ENCODE results near the gene PHF12.

PHF12 gene

GRCh38 chr17:28857905-28858800 is 93.2 kb downstream of the PHF12 start:
- ChIA-PET CTCF (interaction anchor here (0.8 to 2.7 kb wide), 6 partner anchors 10 to 131 kb away, joined by 3 to 11 read pairs (median 4); no protein-coding TSS in a partner anchor), POLR2A (interaction anchor here (0.5 to 1.4 kb wide), 2 partner anchors 13 to 131 kb away, joined by 3 read pairs; no protein-coding TSS in a partner anchor)
- TF ChIP-seq CTCF (IDR thresholded peaks at IDR 0.05; ENCODE audit: control extremely low read depth, extremely low read depth, low read depth, missing control alignments), result no peak
- no peak for DNase-seq (ENCODE audit: extremely low spot score)

GRCh38 chr17:28856028-28856574 is 95.2 kb downstream of the PHF12 start:
- CTCF ChIA-PET, result interaction anchor here (0.9 to 2.3 kb wide), 7 partner anchors 11 to 129 kb away, joined by 3 to 8 read pairs (median 3); partner anchors contain the start of genes FAM222B and TLCD1
- no peak for DNase-seq (ENCODE audit: extremely low spot score)
- POLR2A ChIA-PET, result no interaction called here
- no peak for TF ChIP-seq CTCF (IDR thresholded peaks at IDR 0.05; ENCODE audit: control extremely low read depth, extremely low read depth, low read depth, missing control alignments)

GRCh38 chr17:28855336-28855679 is 96.0 kb downstream of the PHF12 start:
- TF ChIP-seq CTCF (IDR thresholded peaks at IDR 0.05; ENCODE audit: control extremely low read depth, extremely low read depth, low read depth, missing control alignments), result no peak
- ChIA-PET POLR2A (no interaction called here), CTCF (interaction anchor here (0.9 to 2.3 kb wide), 6 partner anchors 16 to 128 kb away, joined by 3 to 8 read pairs (median 4); partner anchors contain the start of gene TLCD1)
- DNase-seq (ENCODE audit: extremely low spot score), result no peak

Data from GM10248 (cell line).